Glomerular endothelial cell (primary cell): ENCODE results near the gene PRKRIP1. TPM values are rescaled to one million over a fixed set of nuclear protein-coding genes. Genes with fewer than 3 reads are reported as not detected.
"Not testable (repeated sequence)": the region's sequence is repeated elsewhere in the genome, so short reads cannot be mapped to it uniquely, and the experiment has no call there.

ENCODE experiments used
- DNase-seq: peaks from one replicate; pipeline ENCODE4 v3.0.0-alpha.2; 2011; ENCODE audit warnings: low read depth, low spot score; ENCODE audit errors: extremely low read depth
- total RNA-seq: library from RNA; depleted of rRNA; stranded (reverse); fragments of >200 nt; gene quantifications from 2 replicates; pipeline ENCODE4 v1.2.3, GENCODE V29; 2015

Gene PRKRIP1
- total RNA-seq, 1 donor from 2014 or later = 28.1 TPM

- not testable (repeated sequence) for DNase-seq
These were observed 78.7 kb downstream of the PRKRIP1 start for GRCh38 chr7:102474736-102475435.

Other genes starting within 250 kb of the PRKRIP1 start
- gene SH2B2, start 109.5 kb upstream of the PRKRIP1 start, total RNA-seq = 5.5 and 11.9 TPM in 2 replicates
- not detected in 2 replicates for gene SPDYE6, start 39.9 kb upstream of the PRKRIP1 start, total RNA-seq
- gene ORAI2, start 37.2 kb downstream of the PRKRIP1 start, total RNA-seq = 90.0 and 108 TPM in 2 replicates
- 12.5 and 12.8 TPM in 2 replicates for gene ALKBH4, start 68.5 kb downstream of the PRKRIP1 start, total RNA-seq
- 17.1 and 23.5 TPM in 2 replicates for gene LRWD1, start 68.6 kb downstream of the PRKRIP1 start, total RNA-seq
- gene POLR2J, start 82.6 kb downstream of the PRKRIP1 start, total RNA-seq = 50.5 and 54.8 TPM in 2 replicates
- gene RASA4B, start 121.4 kb downstream of the PRKRIP1 start, total RNA-seq = 12.1 and 14.4 TPM in 2 replicates
- 9.7 and 11.7 TPM in 2 replicates for gene UPK3BL2, start 147.3 kb downstream of the PRKRIP1 start, total RNA-seq
- gene SPDYE2, start 154.9 kb downstream of the PRKRIP1 start, total RNA-seq = not detected in 2 replicates
- gene POLR2J3, start 176.2 kb downstream of the PRKRIP1 start, total RNA-seq = 16.6 and 21.4 TPM in 2 replicates
- 22.0 and 30.1 TPM in 2 replicates for gene RASA4, start 220.4 kb downstream of the PRKRIP1 start, total RNA-seq
- 13.4 and 24.4 TPM in 2 replicates for gene UPK3BL1, start 246.4 kb downstream of the PRKRIP1 start, total RNA-seq